NCI-H2196 treated with DMSO at 0.1 percent for 48 hours (cell line): ENCODE data around the gene CRTC3.
"Not testable (repeated sequence)": the region's sequence is repeated elsewhere in the genome, so short reads cannot be mapped to it uniquely, and the experiment has no call there.

ENCODE experiments used
- DNase-seq: peaks from one replicate; lab custom pipeline; 2025; ENCODE audit not compliant: unreplicated experiment; lab: John Stamatoyannopoulos, UW

The CRTC3 gene

DNA sequence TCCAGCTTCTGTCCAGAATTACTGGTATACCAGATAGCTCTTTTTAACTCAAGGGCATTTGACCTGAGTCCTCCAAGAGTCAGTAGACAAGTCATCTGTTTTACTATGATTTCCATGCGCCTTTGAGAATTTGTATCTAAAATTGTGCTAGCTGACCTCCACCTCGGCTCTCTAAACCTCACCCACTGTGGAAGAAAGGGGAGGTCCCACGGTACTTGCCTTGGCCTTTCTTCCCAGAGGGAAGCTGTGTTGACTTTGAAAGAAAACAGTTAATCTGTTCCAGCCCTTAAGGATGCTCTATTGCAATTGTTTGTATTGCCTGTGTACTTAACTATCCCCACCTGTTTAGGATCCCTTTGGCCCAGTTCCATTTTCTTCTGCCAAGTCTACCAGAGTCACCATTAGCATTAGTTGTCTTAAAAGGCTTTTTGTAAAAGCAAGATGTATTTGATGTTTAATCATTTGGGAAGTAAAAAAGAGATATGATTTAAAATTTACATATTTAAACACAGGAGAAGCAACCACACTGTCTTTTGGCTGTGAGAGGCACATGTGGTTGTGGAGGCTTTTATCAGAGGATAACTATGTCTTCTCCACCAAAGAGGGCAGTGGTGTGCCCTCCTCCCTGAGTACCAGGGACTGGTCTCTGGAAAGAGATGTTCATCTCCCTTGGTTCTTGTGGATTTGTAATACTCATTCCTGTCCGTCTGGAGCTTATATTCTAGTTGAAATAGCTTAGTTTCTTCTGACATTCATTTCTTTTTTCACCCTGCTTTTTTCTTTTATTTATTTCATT is 88.8 kb downstream of the CRTC3 start:
- peak; percentile 12 for DNase-seq

- no peak for DNase-seq
Observed at GRCh38 chr15:90619468-90619867, 89.7 kb downstream of the CRTC3 start.

DNA sequence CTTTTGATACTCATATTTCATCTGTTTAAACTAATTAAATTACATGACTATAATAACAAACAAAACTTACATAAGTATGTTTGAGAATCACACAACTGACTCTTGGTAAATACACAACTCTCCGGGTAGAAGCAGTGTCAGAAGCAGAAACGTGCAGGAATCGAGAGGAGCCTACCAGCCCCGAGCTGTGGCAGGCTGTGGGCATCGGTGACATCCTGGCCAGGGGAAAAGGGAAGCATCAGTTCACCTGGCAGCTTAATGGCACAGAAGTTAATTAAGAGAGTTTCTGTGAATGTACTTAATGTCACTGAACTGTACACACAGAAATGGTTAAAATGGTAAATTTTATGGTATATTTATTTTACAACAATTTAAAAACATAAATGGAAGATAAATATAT is 90.2 kb downstream of the CRTC3 start:
- DNase-seq = no peak

- no peak for DNase-seq
Observed at GRCh38 chr15:90620379-90621067, 90.8 kb downstream of the CRTC3 start.

- DNase-seq = no peak
Observed at GRCh38 chr15:90623854-90624253, 94.1 kb downstream of the CRTC3 start.

DNA sequence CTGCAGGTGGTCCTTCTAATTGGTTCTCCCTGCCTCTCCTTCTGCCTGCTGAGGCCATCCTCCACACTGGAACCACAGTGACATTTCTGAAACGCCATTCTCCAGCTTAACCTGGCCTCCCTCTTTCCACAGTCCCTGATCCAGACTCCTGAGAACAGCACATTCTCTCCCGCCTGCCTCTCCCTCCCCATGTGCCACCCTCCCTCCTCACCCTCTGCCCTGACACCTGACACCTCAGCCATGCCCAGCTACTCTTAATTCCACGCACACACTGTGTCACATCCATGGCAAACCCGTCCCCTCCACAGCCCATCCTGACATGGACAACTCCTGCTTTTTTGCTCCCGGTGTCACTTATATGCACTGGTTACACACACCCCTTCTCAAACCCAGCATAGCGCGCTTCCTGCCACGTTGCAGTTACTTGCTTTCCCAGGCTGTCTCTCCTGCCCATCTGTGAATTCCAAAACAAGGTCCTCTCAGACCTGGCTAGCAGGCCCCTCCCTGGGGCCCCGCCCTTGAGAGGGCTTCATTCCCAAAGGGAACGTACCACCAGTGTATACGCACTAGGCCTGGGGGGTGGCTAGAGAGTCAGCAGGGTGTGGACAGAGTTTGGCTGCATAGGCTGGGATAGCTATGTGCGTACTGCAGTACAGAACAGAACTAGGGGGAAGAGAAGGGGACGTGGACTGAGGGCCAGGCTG is 94.7 kb downstream of the CRTC3 start:
- no peak for DNase-seq

GRCh38 chr15:90625037-90625436 is 95.3 kb downstream of the CRTC3 start:
- DNase-seq = no peak

GRCh38 chr15:90629217-90629616 is 99.5 kb downstream of the CRTC3 start:
- DNase-seq = no peak

- no peak for DNase-seq
Observed at GRCh38 chr15:90633360-90633759, 103.6 kb downstream of the CRTC3 start.

DNA sequence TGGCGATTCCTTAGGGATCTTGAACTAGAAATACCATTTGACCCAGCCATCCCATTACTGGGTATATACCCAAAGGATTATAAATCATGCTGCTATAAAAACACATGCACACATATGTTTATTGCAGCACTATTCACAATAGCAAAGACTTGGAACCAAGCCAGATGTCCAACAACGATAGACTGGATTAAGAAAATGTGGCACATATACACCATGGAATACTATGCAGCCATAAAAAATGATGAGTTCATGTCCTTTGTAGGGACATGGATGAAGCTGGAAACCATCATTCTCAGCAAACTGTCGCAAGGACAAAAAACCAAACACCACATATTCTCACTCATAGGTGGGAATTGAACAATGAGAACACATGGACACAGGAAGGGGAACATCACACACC is 107.3 kb downstream of the CRTC3 start:
- not testable (repeated sequence) for DNase-seq

- no peak for DNase-seq
Observed at GRCh38 chr15:90637693-90638092, 108.0 kb downstream of the CRTC3 start.

GRCh38 chr15:90638201-90638691 is 108.5 kb downstream of the CRTC3 start:
- DNase-seq = no peak

DNA sequence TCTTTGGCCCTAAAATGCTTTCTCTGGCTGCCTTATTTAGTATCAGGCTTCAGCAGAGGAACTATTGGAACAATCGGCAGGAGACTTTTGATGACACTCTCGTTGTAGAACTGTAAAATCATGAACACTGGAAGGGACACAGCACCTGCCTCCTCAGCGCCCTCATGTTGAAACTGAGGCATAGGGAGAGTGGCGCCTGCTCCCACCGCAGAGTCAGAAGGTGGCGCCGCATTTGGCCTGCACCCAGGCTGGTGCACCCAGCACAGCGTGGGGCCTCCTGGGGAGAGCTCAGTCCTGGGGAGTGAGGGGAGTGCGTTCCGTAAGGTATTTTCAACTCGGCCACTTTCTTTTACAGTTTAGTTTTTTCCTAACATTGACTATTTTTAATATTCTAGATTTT is 109.2 kb downstream of the CRTC3 start:
- no peak for DNase-seq

- DNase-seq = no peak
Observed at GRCh38 chr15:90640862-90641261, 111.1 kb downstream of the CRTC3 start.

GRCh38 chr15:90641581-90642463 is 112.1 kb downstream of the CRTC3 start:
- no peak for DNase-seq

- DNase-seq = no peak
Observed at GRCh38 chr15:90642464-90643300, 113.0 kb downstream of the CRTC3 start.

DNA sequence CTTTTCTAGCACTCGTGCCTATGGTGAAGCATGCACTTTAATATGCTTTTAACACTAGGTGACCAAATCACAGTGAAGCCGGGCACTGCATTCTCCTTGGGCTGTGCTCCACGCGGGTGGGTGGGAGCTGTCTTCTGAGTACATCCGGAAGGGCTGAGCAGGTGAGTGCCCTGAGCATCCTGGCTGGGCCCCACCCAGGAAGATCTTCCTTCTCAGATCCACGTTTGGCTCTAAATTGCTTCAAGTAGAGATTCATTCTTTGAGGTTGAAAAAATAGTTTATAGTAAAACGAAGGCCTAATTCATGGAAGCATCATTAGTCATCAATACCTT is 113.5 kb downstream of the CRTC3 start:
- DNase-seq = no peak

GRCh38 chr15:90644526-90644925 is 114.8 kb downstream of the CRTC3 start:
- no peak for DNase-seq

GRCh38 chr15:90644952-90645725 is 115.4 kb downstream of the CRTC3 start:
- DNase-seq = no peak
